ENCODE data around the gene RNF138. TPM values are rescaled to one million over a fixed set of nuclear protein-coding genes. Genes with fewer than 3 reads are reported as not detected.

Gene RNF138
- total and polyA plus RNA-seq, 2 of the 8 experiments (the other 6 are each of a cell fraction or from before 2014, with no cell fraction given): 29.2 to 109 TPM

GRCh38 chr18:32122039-32122438, 30.4 kb downstream of the RNF138 start:
- Histone ChIP-seq H3K9me3 (ENCODE audit: insufficient read depth in 2 of 2, low read depth in 1 of 2, low read length in 1 of 2) (no peaks in the 10 kb centered on the region), H2AFZ (ENCODE audit: low read length) (no peak overlapping the region), H4K20me1 (replicated peaks in 1 of 2; ENCODE audit: control insufficient read depth in 1 of 2, insufficient read depth in 2 of 2, low read length in 2 of 2) (no peaks in the 10 kb centered on the region), H3K18ac (ENCODE audit: extremely low read depth, low read length) (no peak overlapping the region), H3K79me2 (ENCODE audit: control insufficient read depth in 1 of 2, insufficient read depth in 2 of 2, low read length in 2 of 2) (peaks cover 0 to 8% of the 10 kb centered on the region in 2 experiments; a peak in 2 of 4 replicates), H2BK15ac (ENCODE audit: low read length) (no peak overlapping the region), H2BK5ac (ENCODE audit: low read depth, low read length) (no peak overlapping the region), H3K27me3 (replicated peaks in 1 of 4; ENCODE audit: control insufficient read depth in 3 of 4, extremely low read depth in 1 of 4, insufficient read depth in 3 of 4, low read length in 3 of 4) (no peaks in the 10 kb centered on the region), H3K4ac (replicated peaks; ENCODE audit: insufficient read length, low read depth, low read length) (no peak overlapping the region), H3K79me1 (ENCODE audit: low read depth, low read length) (no peaks in the 10 kb centered on the region), H3K4me2 (ENCODE audit: insufficient read depth in 1 of 2, low read depth in 2 of 2, low read length in 2 of 2) (no peak overlapping the region), H3K4me3 (ENCODE audit: extremely low read depth in 1 of 4, insufficient read depth in 2 of 4, low read depth in 3 of 4, low read length in 4 of 4) (no peak overlapping the region), H3K23ac (ENCODE audit: insufficient read length) (no peak overlapping the region), H4K8ac (ENCODE audit: extremely low read depth, insufficient read depth, low read length) (no peak overlapping the region), H3K56ac (replicated peaks; ENCODE audit: insufficient read length, low read depth, low read length) (no peak overlapping the region), H2BK20ac (ENCODE audit: low read length) (no peak overlapping the region), H3K4me1 (replicated peaks in 1 of 4; ENCODE audit: control insufficient read depth in 3 of 4, insufficient read depth in 4 of 4, low read length in 3 of 4) (no peaks in the 10 kb centered on the region), H2BK12ac (ENCODE audit: low read depth, low read length) (no peak overlapping the region), H3K36me3 (ENCODE audit: control insufficient read depth in 2 of 4, insufficient read depth in 4 of 4, low read length in 3 of 4) (peaks cover 2 to 46% (median 16%) of the 10 kb centered on the region in 4 experiments; a peak in 7 of 8 replicates), H2BK120ac (replicated peaks; ENCODE audit: low read depth, low read length) (no peak overlapping the region), H3K9ac (replicated peaks in 1 of 4; ENCODE audit: extremely low read depth in 1 of 4, low read depth in 3 of 4, low read length in 3 of 4) (no peak overlapping the region), H4K5ac (ENCODE audit: insufficient read length, low read depth, low read length) (no peak overlapping the region), H3K14ac (ENCODE audit: insufficient read length) (no peak overlapping the region), H3K23me2 (ENCODE audit: low read depth, low read length) (no peaks in the 10 kb centered on the region), H3K27ac (ENCODE audit: low read depth, low read length) (no peak overlapping the region), H2AK5ac (ENCODE audit: low read depth, low read length) (no peak overlapping the region), H4K91ac (replicated peaks; ENCODE audit: insufficient read length, low read length) (no peak overlapping the region)
- WGBS, 2 experiments (ENCODE audit: extremely low coverage in 1 of 2, insufficient coverage in 1 of 2, insufficient read length in 1 of 2, insufficient replicate concordance in 2 of 2, low coverage in 1 of 2, low lambda C conversion rate in 2 of 2, missing lambda C conversion rate in 1 of 2): 98% methylated on average over 5 of the region's 5 CpGs; no CpG with 5 or more reads in 1 of the 2 experiments
- DNase-seq (ENCODE audit: low read depth in 1 of 2, low spot score in 2 of 2): no peak
- FAIRE-seq: no peak
- TF ChIP-seq ATF2 (IDR thresholded peaks at IDR 0.05; ENCODE audit: low read length) (no peak), CHD2 (IDR thresholded peaks at IDR 0.05; ENCODE audit: low read length) (no peak), CTCF (IDR thresholded peaks at IDR 0.05; ENCODE audit: control extremely low read depth in 1 of 3, insufficient read depth in 1 of 3, low read depth in 1 of 3, low read length in 3 of 3) (no peak), HDAC6 (IDR thresholded peaks at IDR 0.05; ENCODE audit: low read depth, low read length) (no peak), USF2 (IDR thresholded peaks at IDR 0.05; ENCODE audit: low read length) (no peak), JUN (IDR thresholded peaks at IDR 0.05; ENCODE audit: low read depth, low read length) (no peak), PHF8 (conservative IDR thresholded peaks at IDR 0.05; ENCODE audit: low read depth, low read length) (no peak), TBP (IDR thresholded peaks at IDR 0.05; ENCODE audit: low read depth, low read length) (no peak), JUND (IDR thresholded peaks at IDR 0.05; ENCODE audit: low read length) (no peak)
- ChIA-PET CTCF (ENCODE audit: partially characterized antibody) (no interaction called here), POLR2A (ENCODE audit: partially characterized antibody) (no interaction called here)
